Stomach (tissue), 9 donors: ENCODE measurements around the gene ATP11A. TPM values are rescaled to one million over a fixed set of nuclear protein-coding genes. Genes with fewer than 3 reads are reported as not detected.

Source experiments
- DNase-seq, 2 donors: peaks; one replicate each; pipeline versions ENCODE4 v3.0.0 to v3.0.0-alpha.2; 2013 to 2019
- H3K27ac ChIP-seq, 5 donors: fragments of 200-600 bp in 4 of 5; sonication (generic) in 4 of 5; one replicate each; pipeline ENCODE4 v1.5.1; 2013 to 2019; ENCODE audit warnings: mild to moderate bottlenecking in 1 of 5, moderate library complexity in 1 of 5
- H3K27me3 ChIP-seq, 3 donors: fragments of 200-600 bp; sonication (generic); one replicate each; pipeline ENCODE4 v1.5.1; 2017 to 2019; ENCODE audit warnings: mixed run types in 1 of 3
- H3K36me3 ChIP-seq, 4 donors: fragments of 200-600 bp; sonication (generic); 1 replicate in 3 of 4; 2 replicates in 1 of 4; pipeline ENCODE4 v1.5.1; 2016 to 2019
- H3K4me1 ChIP-seq, 4 donors: fragments of 200-600 bp; sonication (generic); one replicate each; pipeline ENCODE4 v1.5.1; 2016 to 2019
- H3K4me3 ChIP-seq, 4 donors: fragments of 200-600 bp; sonication (generic) in 3 of 4; one replicate each; pipeline ENCODE4 v1.5.1; 2016 to 2019; ENCODE audit warnings: mild to moderate bottlenecking in 1 of 4
- H3K9me3 ChIP-seq, 4 donors: fragments of 200-600 bp; sonication (generic); one replicate each; pipeline ENCODE4 v1.5.1; 2016 to 2019
- EP300 ChIP-seq: sonication (generic); formaldehyde crosslinking; IDR thresholded peaks from one replicate; pipeline ENCODE4 v1.6.1; 2017; ENCODE audit warnings: antibody characterized with exemption
- POLR2A ChIP-seq, 4 donors: fragments of 450-650 bp; IDR thresholded peaks; one replicate each; pipeline ENCODE4 v1.6.1; 2016; ENCODE audit warnings: antibody characterized with exemption in 4 of 4, control low read depth in 2 of 4, mild to moderate bottlenecking in 1 of 4, moderate library complexity in 1 of 4
- POLR2AphosphoS5 ChIP-seq, 3 donors: sonication (generic); formaldehyde crosslinking; IDR thresholded peaks; one replicate each; pipeline ENCODE4 v1.6.1; 2016; ENCODE audit warnings: antibody characterized with exemption in 3 of 3
- WGBS, 5 donors: extraction: QIAGEN DNeasy Blood & Tissue Kit in 3 of 5; methylation state at CpG; one replicate each; pipeline versions ENCODE4 v1.1.5 to v1.1.7; 2013 to 2018; 5-methylcytosine and 5-hydroxymethylcytosine counted together
- intact Hi-C: fragments of 100-400 bp; cut with DNase I; formaldehyde crosslinking; loops from one replicate; pipeline ENCODE4 v1.15.1; 2023; ENCODE audit warnings: low total_unique reads
- polyA plus RNA-seq, 3 donors: library from polyadenylated mRNA; stranded (reverse); fragments of 200-250 nt; gene quantifications; one replicate each; pipeline ENCODE4 v1.2.3, GENCODE V29; 2013
- total RNA-seq, 5 donors: library from RNA; depleted of rRNA; stranded (reverse); fragments of >200 nt; gene quantifications; one replicate each; pipeline versions ENCODE4 v1.1.0 to v1.2.3, GENCODE V29; 2014 to 2016
- TF ChIP-seq, protein P1 (sequence below), 7 experiments: fragments of 450-650 bp in 4 of 7; fragments of 200-600 bp in 3 of 7; sonication (generic) in 3 of 7; IDR thresholded peaks; one replicate each; pipeline ENCODE4 v1.5.1; 2016 to 2019; ENCODE audit warnings: antibody characterized with exemption in 7 of 7, control low read depth in 2 of 7, mild to moderate bottlenecking in 1 of 7
- donor health status: healthy with polysubstance abuse.
- donor health status: Bipolar disorder and iron deficiency.
- donor health status: healthy.

ATP11A gene
- total and polyA plus RNA-seq, 8 donors, result 1.1 to 70.9 (median 12.3) TPM

- 82 to 91% (median 89%) methylated on average over 20 to 26 of the region's 26 CpGs for WGBS, 5 donors
- peak in 1 of 2 donors; percentile 53 for DNase-seq
- TF ChIP-seq EP300 (no peak), POLR2AphosphoS5 (IDR thresholded peaks at IDR 0.05) (no peak), POLR2A (IDR thresholded peaks at IDR 0.05) (no peak)
- TF ChIP-seq, protein P1, sequence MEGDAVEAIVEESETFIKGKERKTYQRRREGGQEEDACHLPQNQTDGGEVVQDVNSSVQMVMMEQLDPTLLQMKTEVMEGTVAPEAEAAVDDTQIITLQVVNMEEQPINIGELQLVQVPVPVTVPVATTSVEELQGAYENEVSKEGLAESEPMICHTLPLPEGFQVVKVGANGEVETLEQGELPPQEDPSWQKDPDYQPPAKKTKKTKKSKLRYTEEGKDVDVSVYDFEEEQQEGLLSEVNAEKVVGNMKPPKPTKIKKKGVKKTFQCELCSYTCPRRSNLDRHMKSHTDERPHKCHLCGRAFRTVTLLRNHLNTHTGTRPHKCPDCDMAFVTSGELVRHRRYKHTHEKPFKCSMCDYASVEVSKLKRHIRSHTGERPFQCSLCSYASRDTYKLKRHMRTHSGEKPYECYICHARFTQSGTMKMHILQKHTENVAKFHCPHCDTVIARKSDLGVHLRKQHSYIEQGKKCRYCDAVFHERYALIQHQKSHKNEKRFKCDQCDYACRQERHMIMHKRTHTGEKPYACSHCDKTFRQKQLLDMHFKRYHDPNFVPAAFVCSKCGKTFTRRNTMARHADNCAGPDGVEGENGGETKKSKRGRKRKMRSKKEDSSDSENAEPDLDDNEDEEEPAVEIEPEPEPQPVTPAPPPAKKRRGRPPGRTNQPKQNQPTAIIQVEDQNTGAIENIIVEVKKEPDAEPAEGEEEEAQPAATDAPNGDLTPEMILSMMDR (IDR thresholded peaks at IDR 0.05), result no peak
These were observed 147.7 kb downstream of the ATP11A start for GRCh38 chr13:112837371-112838037.

DNA sequence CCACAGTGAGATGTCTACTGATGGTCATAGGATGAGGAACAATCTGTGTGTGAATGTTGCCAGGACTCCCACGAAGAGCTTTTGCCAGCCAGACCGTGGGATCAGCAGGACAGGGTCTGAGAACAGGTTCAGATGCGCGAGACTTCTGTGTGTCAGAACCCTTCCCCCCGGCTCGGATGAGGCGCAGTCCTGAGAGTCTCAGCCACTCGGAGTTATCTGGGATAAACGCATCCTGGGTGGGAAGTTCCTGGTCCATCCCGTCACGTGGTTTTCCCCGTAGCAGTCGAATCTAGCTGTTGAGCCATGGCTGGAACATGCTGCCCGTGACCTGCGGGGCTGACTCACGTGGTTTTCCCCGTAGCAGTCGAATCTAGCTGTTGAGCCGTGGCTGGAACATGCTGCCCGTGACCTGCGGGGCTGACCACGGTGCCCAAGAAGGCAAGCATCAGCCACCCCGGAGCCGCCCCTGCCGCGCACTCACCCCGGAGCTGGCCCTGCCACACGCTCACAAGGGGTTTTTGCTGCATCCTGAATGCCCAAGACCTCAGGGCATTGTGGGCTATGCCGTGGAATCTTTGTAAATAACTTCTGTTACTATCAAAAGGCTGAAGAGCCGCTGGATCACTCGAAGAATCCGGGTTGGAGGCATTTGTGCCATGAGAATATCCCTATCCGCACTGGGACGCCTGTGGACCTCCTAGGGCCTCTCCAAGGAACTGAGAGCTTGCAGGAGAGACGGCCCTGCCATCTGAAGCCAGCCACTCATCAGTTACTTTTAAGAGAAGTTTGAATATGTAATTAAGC, 148.4 kb downstream of the ATP11A start:
- no peak overlapping the region for H3K27ac ChIP-seq
- H3K4me3 ChIP-seq, result no peak overlapping the region
- peaks cover 17 to 94% (median 88%) of the 10 kb centered on the region in 4 donors for H3K36me3 ChIP-seq

More at GRCh38 chr13:112837371-112838037, 147.7 kb downstream of the ATP11A start:
- Histone ChIP-seq H3K36me3 (peaks cover 21 to 94% (median 88%) of the 10 kb centered on the region in 4 donors), H3K27me3 (no peaks in the 10 kb centered on the region), H3K9me3 (no peaks in the 10 kb centered on the region), H3K4me1 (no peaks in the 10 kb centered on the region), H3K27ac (no peak overlapping the region), H3K4me3 (no peak overlapping the region)
- intact Hi-C loops, result no loop called here

DNA sequence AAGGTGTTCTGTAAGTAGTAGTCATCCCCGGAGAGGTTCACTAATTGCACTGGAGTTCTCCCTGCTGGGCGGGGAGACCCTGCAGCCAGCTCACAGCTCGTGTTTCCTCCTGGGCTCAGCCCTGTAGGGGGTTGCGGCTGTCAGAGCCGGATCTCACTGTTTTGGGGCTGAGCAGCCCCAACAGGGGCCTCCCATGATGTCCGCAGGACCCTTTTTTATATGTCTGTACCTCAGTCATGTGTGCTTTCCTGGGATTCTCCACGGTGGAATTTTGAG, 148.9 kb downstream of the ATP11A start:
- H3K27ac ChIP-seq, result no peak overlapping the region
- DNase-seq, result no peak
- peaks cover 12 to 94% (median 88%) of the 10 kb centered on the region in 4 donors for H3K36me3 ChIP-seq
- H3K4me1 ChIP-seq, result no peaks in the 10 kb centered on the region
- H3K4me3 ChIP-seq, result no peak overlapping the region
- no peaks in the 10 kb centered on the region for H3K9me3 ChIP-seq
- H3K27me3 ChIP-seq, result no peaks in the 10 kb centered on the region
- intact Hi-C loops, result no loop called here
- TF ChIP-seq POLR2AphosphoS5 (IDR thresholded peaks at IDR 0.05) (no peak), EP300 (no peak), POLR2A (IDR thresholded peaks at IDR 0.05) (no peak)
- TF ChIP-seq, protein P1 (IDR thresholded peaks at IDR 0.05), result no peak
- WGBS, 5 donors, result 79 to 89% (median 88%) methylated on average over 7 of the region's 7 CpGs

More for the DNA sequence above, 148.4 kb downstream of the ATP11A start:
- TF ChIP-seq POLR2A (IDR thresholded peaks at IDR 0.05) (no peak), EP300 (no peak), POLR2AphosphoS5 (IDR thresholded peaks at IDR 0.05) (no peak)
- TF ChIP-seq, protein P1 (IDR thresholded peaks at IDR 0.05), result no peak
- Histone ChIP-seq H3K4me1 (no peaks in the 10 kb centered on the region), H3K9me3 (no peaks in the 10 kb centered on the region), H3K27me3 (no peaks in the 10 kb centered on the region)
- intact Hi-C loops, result no loop called here
- DNase-seq, result no peak
- WGBS, 5 donors, result 92 to 96% (median 94%) methylated on average over 35 of the region's 35 CpGs

GRCh38 chr13:112839356-112840105, 149.7 kb downstream of the ATP11A start:
- 92 to 96% (median 94%) methylated on average over 12 of the region's 12 CpGs for WGBS, 5 donors
- TF ChIP-seq POLR2A (IDR thresholded peaks at IDR 0.05) (no peak), POLR2AphosphoS5 (IDR thresholded peaks at IDR 0.05) (no peak), EP300 (no peak)
- TF ChIP-seq, protein P1 (IDR thresholded peaks at IDR 0.05), result no peak
- Histone ChIP-seq H3K9me3 (no peaks in the 10 kb centered on the region), H3K4me3 (no peak overlapping the region), H3K27ac (no peak overlapping the region), H3K36me3 (peaks cover 10 to 94% (median 88%) of the 10 kb centered on the region in 4 donors), H3K27me3 (no peaks in the 10 kb centered on the region), H3K4me1 (no peaks in the 10 kb centered on the region)
- peak in 1 of 2 donors; percentile 33 for DNase-seq
- intact Hi-C loops, result no loop called here
